GM12801 (cell line): ENCODE results near the gene HOXA1.

Source experiments
- CTCF ChIP-seq: IDR thresholded peaks from one replicate; pipeline ENCODE4 v1.5.1; 2011; ENCODE audit warnings: control low read depth; ENCODE audit not compliant: insufficient read length; ENCODE audit errors: extremely low read depth

HOXA1 gene

GRCh38 chr7:27095897-27096767, at the start of gene HOXA1:
HOXA1 (minus strand) TSS chr7:27096000; CDS start chr7:27095912, 88 bp downstream.
- no peak for TF ChIP-seq CTCF

- no peak for TF ChIP-seq CTCF
Observed at GRCh38 chr7:27145165-27145913, 49.5 kb upstream of the HOXA1 start.

GRCh38 chr7:27144781-27145164, 49.0 kb upstream of the HOXA1 start:
- TF ChIP-seq CTCF, result no peak

GRCh38 chr7:27143950-27144780, 48.4 kb upstream of the HOXA1 start:
- TF ChIP-seq CTCF, result no peak

GRCh38 chr7:27143023-27143949, 47.5 kb upstream of the HOXA1 start, which contains the start of gene HOXA5:
HOXA5 (minus strand) TSS chr7:27143681; CDS start chr7:27143607, 74 bp downstream.
- TF ChIP-seq CTCF, result no peak

- no peak for TF ChIP-seq CTCF
Observed at GRCh38 chr7:27142580-27143022, 46.8 kb upstream of the HOXA1 start.
